HG03097 (cell line): ENCODE measurements around the gene S100A11.

Experiments
- ATAC-seq: cut with Tn5 transposase; IDR thresholded peaks from one replicate; pipeline ENCODE4 v1.9.1; 2021; ENCODE audit not compliant: unreplicated experiment, low FRiP score

The S100A11 gene

GRCh38 chr1:152003846-152004442 lies 32.9 kb downstream of the S100A11 start:
- ATAC-seq = no peak

- no peak for ATAC-seq
Observed at GRCh38 chr1:152002960-152003359, 33.8 kb downstream of the S100A11 start.

GRCh38 chr1:152001631-152002584 lies 34.9 kb downstream of the S100A11 start:
- ATAC-seq = no peak

GRCh38 chr1:152000964-152001630 lies 35.7 kb downstream of the S100A11 start:
- ATAC-seq = no peak

- no peak for ATAC-seq
Observed at GRCh38 chr1:151998611-151999362, 38.0 kb downstream of the S100A11 start.

GRCh38 chr1:151997284-151997570 lies 39.6 kb downstream of the S100A11 start:
- ATAC-seq = no peak

- no peak for ATAC-seq
Observed at GRCh38 chr1:151995774-151996173, 41.0 kb downstream of the S100A11 start.

GRCh38 chr1:151994956-151995355 lies 41.8 kb downstream of the S100A11 start:
- ATAC-seq = no peak

GRCh38 chr1:151993734-151994496 lies 42.9 kb downstream of the S100A11 start, which contains the start of gene S100A10:
Gene S100A10 (minus strand): TSS chr1:151993859. CDS start chr1:151986230, 7,629 bp downstream.
- ATAC-seq = no peak

GRCh38 chr1:151993084-151993733 lies 43.6 kb downstream of the S100A11 start:
- no peak for ATAC-seq

GRCh38 chr1:151992303-151993083 lies 44.3 kb downstream of the S100A11 start:
- ATAC-seq = no peak

GRCh38 chr1:151991663-151992302 lies 45.0 kb downstream of the S100A11 start:
- no peak for ATAC-seq

GRCh38 chr1:151990856-151991198 lies 46.0 kb downstream of the S100A11 start:
- no peak for ATAC-seq

GRCh38 chr1:151990058-151990855 lies 46.5 kb downstream of the S100A11 start:
- no peak for ATAC-seq

GRCh38 chr1:151989211-151989862 lies 47.5 kb downstream of the S100A11 start:
- no peak for ATAC-seq

GRCh38 chr1:151988405-151988923 lies 48.3 kb downstream of the S100A11 start:
- ATAC-seq = no peak
